ENCODE results near the gene PCNX3. TPM values are rescaled to one million over a fixed set of nuclear protein-coding genes. Genes with fewer than 3 reads are reported as not detected.
A peak's percentile ranks its signal among the peaks of the same experiment; 100 is the strongest.

PCNX3 gene
- total and polyA plus RNA-seq, 2 of the 13 experiments (the other 11 are each of a cell fraction or from before 2014, with no cell fraction given), result 16.2 to 23.0 TPM

GRCh38 chr11:65652511-65653228, 37.1 kb downstream of the PCNX3 start (continued):
- peak; percentile 74 for TF ChIP-seq SALL1 (CRISPR knock-in tag; IDR thresholded peaks at IDR 0.05)
- peak; percentile 39 for TF ChIP-seq POGZ (CRISPR knock-in tag; IDR thresholded peaks at IDR 0.05)
- peak; percentile 80 for TF ChIP-seq ARNT2 (CRISPR knock-in tag; IDR thresholded peaks at IDR 0.05; ENCODE audit: low read depth)
- TF ChIP-seq ZNF598 (CRISPR knock-in tag; IDR thresholded peaks at IDR 0.05; ENCODE audit: borderline replicate concordance), result peak; percentile 19; the same call in 1 of the 2 replicates
- peak; percentile 51 for TF ChIP-seq MED1 (CRISPR knock-in tag; IDR thresholded peaks at IDR 0.05)
- TF ChIP-seq SPEN (CRISPR knock-in tag; IDR thresholded peaks at IDR 0.05; ENCODE audit: low read depth), result peak; percentile 62; the same call in 1 of the 2 replicates
- TF ChIP-seq MYNN (CRISPR knock-in tag; IDR thresholded peaks at IDR 0.05; ENCODE audit: low read depth), result no peak
- TF ChIP-seq GPBP1L1 (CRISPR knock-in tag; IDR thresholded peaks at IDR 0.05), result no peak
- TF ChIP-seq EED (CRISPR knock-in tag; IDR thresholded peaks at IDR 0.05), result peak; percentile 56; the same call in 1 of the 2 replicates
- TF ChIP-seq THAP9 (CRISPR knock-in tag; IDR thresholded peaks at IDR 0.05; ENCODE audit: borderline replicate concordance), result peak; percentile 21; the same call in 1 of the 2 replicates
- TF ChIP-seq NFYB (CRISPR knock-in tag; IDR thresholded peaks at IDR 0.05), result no peak; the same call in 1 of the 2 replicates
- TF ChIP-seq CC2D1A (CRISPR knock-in tag; IDR thresholded peaks at IDR 0.05), result no peak
- TF ChIP-seq NCOA1 (CRISPR knock-in tag; IDR thresholded peaks at IDR 0.05), result no peak
- TF ChIP-seq ZNF333 (CRISPR knock-in tag; IDR thresholded peaks at IDR 0.05; ENCODE audit: borderline replicate concordance), result 0 out of 2 replicates have a peak, but pooled peaks have one; percentile 23
- TF ChIP-seq ZNF614 (CRISPR knock-in tag; IDR thresholded peaks at IDR 0.05; ENCODE audit: borderline replicate concordance), result no peak
- TF ChIP-seq ZNF670 (CRISPR knock-in tag; IDR thresholded peaks at IDR 0.05; ENCODE audit: borderline replicate concordance), result peak; percentile 79; the same call in 1 of the 2 replicates
- TF ChIP-seq YEATS2 (CRISPR knock-in tag; IDR thresholded peaks at IDR 0.05; ENCODE audit: borderline replicate concordance), result peak; percentile 66; the same call in 1 of the 2 replicates
- TF ChIP-seq HOXA5 (CRISPR knock-in tag; IDR thresholded peaks at IDR 0.05), result no peak
- TF ChIP-seq ZNF296 (CRISPR knock-in tag; conservative IDR thresholded peaks at IDR 0.05), result no peak
- 0 out of 2 replicates have a peak, but pooled peaks have one; percentile 31 for TF ChIP-seq CREM (IDR thresholded peaks at IDR 0.05)
- no peak for TF ChIP-seq CREM (CRISPR knock-in tag; IDR thresholded peaks at IDR 0.05)
- no peak for TF ChIP-seq ZFP90 (CRISPR knock-in tag; IDR thresholded peaks at IDR 0.05; ENCODE audit: borderline replicate concordance)
- TF ChIP-seq MBNL3 (CRISPR knock-in tag; conservative IDR thresholded peaks at IDR 0.05), result no peak
- TF ChIP-seq ZNF772 (CRISPR knock-in tag; IDR thresholded peaks at IDR 0.05), result peak; percentile 82; the same call in 1 of the 2 replicates
- TF ChIP-seq KDM3A (CRISPR knock-in tag; IDR thresholded peaks at IDR 0.05; ENCODE audit: low read depth), result no peak
- peak; percentile 85 for TF ChIP-seq ZFY (CRISPR knock-in tag; IDR thresholded peaks at IDR 0.05)
- no peak for TF ChIP-seq SMARCC2 (IDR thresholded peaks at IDR 0.05)
- 0 out of 2 replicates have a peak, but pooled peaks have one; percentile 74 for TF ChIP-seq SNAPC2 (CRISPR knock-in tag; IDR thresholded peaks at IDR 0.05)
- TF ChIP-seq ZFAT (CRISPR knock-in tag; conservative IDR thresholded peaks at IDR 0.05), result no peak
